ENCODE results near the gene WWOX. TPM values are rescaled to one million over a fixed set of nuclear protein-coding genes. Genes with fewer than 3 reads are reported as not detected.

The WWOX gene
- total and polyA plus RNA-seq, 2 of the 8 experiments (the other 6 are each of a cell fraction or from before 2014, with no cell fraction given), result 5.4 to 16.7 TPM

GRCh38 chr16:78596996-78597422 is 497.6 kb downstream of the WWOX start:
- FAIRE-seq (no peak), DNase-seq (ENCODE audit: low read depth in 1 of 2, low spot score in 2 of 2) (no peak)
- Histone ChIP-seq H3K4me1 (replicated peaks in 1 of 4; ENCODE audit: control insufficient read depth in 3 of 4, insufficient read depth in 4 of 4, low read length in 3 of 4) (peaks cover 0 to 7% (median 2%) of the 10 kb centered on the region in 4 experiments; a peak in 4 of 7 replicates), H3K79me1 (ENCODE audit: low read depth, low read length) (no peaks in the 10 kb centered on the region), H3K4me2 (ENCODE audit: insufficient read depth in 1 of 2, low read depth in 2 of 2, low read length in 2 of 2) (no peak overlapping the region), H4K5ac (ENCODE audit: insufficient read length, low read depth, low read length) (no peak overlapping the region), H3K79me2 (ENCODE audit: control insufficient read depth in 1 of 2, insufficient read depth in 2 of 2, low read length in 2 of 2) (no peaks in the 10 kb centered on the region), H3K23me2 (ENCODE audit: low read depth, low read length) (no peaks in the 10 kb centered on the region), H2AK5ac (ENCODE audit: low read depth, low read length) (no peak overlapping the region), H2BK120ac (replicated peaks; ENCODE audit: low read depth, low read length) (no peak overlapping the region), H2BK12ac (ENCODE audit: low read depth, low read length) (no peak overlapping the region), H3K27me3 (replicated peaks in 1 of 4; ENCODE audit: control insufficient read depth in 3 of 4, extremely low read depth in 1 of 4, insufficient read depth in 3 of 4, low read length in 3 of 4) (no peaks in the 10 kb centered on the region), H2BK15ac (ENCODE audit: low read length) (no peak overlapping the region), H3K56ac (replicated peaks; ENCODE audit: insufficient read length, low read depth, low read length) (no peak overlapping the region), H3K4me3 (ENCODE audit: extremely low read depth in 1 of 4, insufficient read depth in 2 of 4, low read depth in 3 of 4, low read length in 4 of 4) (no peak overlapping the region), H4K8ac (ENCODE audit: extremely low read depth, insufficient read depth, low read length) (no peak overlapping the region), H4K91ac (replicated peaks; ENCODE audit: insufficient read length, low read length) (no peak overlapping the region), H4K20me1 (replicated peaks in 1 of 2; ENCODE audit: control insufficient read depth in 1 of 2, insufficient read depth in 2 of 2, low read length in 2 of 2) (no peaks in the 10 kb centered on the region), H3K27ac (ENCODE audit: low read depth, low read length) (no peak overlapping the region), H3K23ac (ENCODE audit: insufficient read length) (no peak overlapping the region), H2BK20ac (ENCODE audit: low read length) (no peak overlapping the region), H3K9ac (replicated peaks in 1 of 4; ENCODE audit: extremely low read depth in 1 of 4, low read depth in 3 of 4, low read length in 3 of 4) (no peak overlapping the region), H3K4ac (replicated peaks; ENCODE audit: insufficient read length, low read depth, low read length) (no peak overlapping the region), H3K36me3 (ENCODE audit: control insufficient read depth in 2 of 4, insufficient read depth in 4 of 4, low read length in 3 of 4) (no peaks in the 10 kb centered on the region), H3K18ac (ENCODE audit: extremely low read depth, low read length) (no peak overlapping the region; the same call in 1 of the 2 replicates), H3K14ac (ENCODE audit: insufficient read length) (no peak overlapping the region), H2BK5ac (ENCODE audit: low read depth, low read length) (no peak overlapping the region), H3K9me3 (ENCODE audit: insufficient read depth in 2 of 2, low read depth in 1 of 2, low read length in 1 of 2) (no peaks in the 10 kb centered on the region), H2AFZ (ENCODE audit: low read length) (no peak overlapping the region)
- TF ChIP-seq KDM4A (IDR thresholded peaks at IDR 0.05; ENCODE audit: low read depth, low read length, severe bottlenecking), result no peak
- 85% methylated on average over 9 of the region's 9 CpGs; no CpG with 5 or more reads in 1 of the 2 experiments for WGBS, 2 experiments (ENCODE audit: extremely low coverage in 1 of 2, insufficient coverage in 1 of 2, insufficient read length in 1 of 2, insufficient replicate concordance in 2 of 2, low coverage in 1 of 2, low lambda C conversion rate in 2 of 2, missing lambda C conversion rate in 1 of 2)
- ChIA-PET CTCF (ENCODE audit: partially characterized antibody) (interaction anchor here (0.7 kb wide), 1 partner anchor 18 kb away, joined by 5 read pairs; no protein-coding TSS in a partner anchor), POLR2A (ENCODE audit: partially characterized antibody) (no interaction called here)

All from H1 (cell line).